GM12864 (cell line): ENCODE measurements around the gene PSMC1.

ENCODE experiments used
- DNase-seq: peaks from one replicate; pipeline ENCODE4 v3.0.0-alpha.2; 2011; ENCODE audit warnings: low read depth
- H3K4me3 ChIP-seq: 2 replicates; pipeline ENCODE4 v1.5.1; 2011; ENCODE audit warnings: mild to moderate bottlenecking, low read depth, low read length, control low read depth
- CTCF ChIP-seq: IDR thresholded peaks from 2 replicates; pipeline ENCODE4 v1.5.1; 2011; ENCODE audit warnings: low read depth, mild to moderate bottlenecking, moderate library complexity, low read length, control low read depth, inconsistent platforms; ENCODE audit errors: missing control alignments

Gene PSMC1

DNA sequence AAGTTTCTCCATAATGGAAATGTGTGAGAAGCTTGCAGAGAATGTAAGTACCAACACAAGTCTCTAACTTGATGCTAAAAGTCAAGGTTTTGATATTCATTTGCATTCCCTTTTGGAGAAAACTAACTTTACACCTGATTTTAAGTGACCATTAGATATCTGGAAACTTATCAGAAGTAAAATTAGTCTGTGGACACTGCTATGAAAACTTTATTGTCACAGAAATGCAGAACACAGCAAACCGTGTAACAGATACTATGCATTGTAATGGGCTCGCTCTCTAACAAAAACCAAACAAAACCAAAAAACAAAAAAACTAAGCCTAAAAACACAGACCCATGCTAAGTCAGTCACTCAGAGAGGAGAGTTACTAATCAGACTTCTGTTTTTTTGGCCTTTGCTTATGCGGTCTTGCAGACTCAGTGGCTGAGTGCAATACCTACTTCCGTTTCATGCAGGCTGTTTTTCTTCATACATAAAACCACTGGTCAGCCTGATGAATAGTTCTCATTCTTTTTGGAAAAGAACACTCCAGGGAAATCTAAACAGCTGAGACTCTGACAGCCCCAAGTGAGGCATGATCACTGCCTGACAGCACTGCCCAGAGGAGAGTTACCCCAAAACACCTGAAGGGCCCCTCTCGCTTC is 39.6 kb downstream of the PSMC1 start:
- no peak for TF ChIP-seq CTCF
- no peak overlapping the region for H3K4me3 ChIP-seq
- no peak for DNase-seq

DNA sequence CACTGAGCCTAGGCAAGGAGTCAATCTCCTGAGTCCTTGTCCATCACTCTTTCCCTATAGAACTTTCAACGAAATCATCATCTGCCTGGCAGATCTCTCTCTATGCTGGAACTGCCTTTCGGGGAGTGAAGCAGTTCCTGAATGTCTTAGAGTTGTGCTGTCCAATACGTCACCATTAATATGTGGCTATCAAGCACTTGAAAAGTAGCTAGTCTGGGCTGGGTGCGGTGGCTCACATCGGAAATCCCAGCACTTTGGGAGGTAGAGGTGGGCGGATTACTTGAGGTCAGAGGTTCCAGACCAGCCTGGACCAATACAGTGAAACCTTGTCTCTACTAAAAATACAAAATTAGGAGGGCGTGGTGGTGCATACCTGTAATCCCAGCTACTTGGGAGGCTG is 40.3 kb downstream of the PSMC1 start:
- DNase-seq, result no peak
- TF ChIP-seq CTCF, result no peak
- no peak overlapping the region for H3K4me3 ChIP-seq

GRCh38 chr14:90297876-90298629 is 41.7 kb downstream of the PSMC1 start:
- no peak for DNase-seq
- no peak for TF ChIP-seq CTCF
- H3K4me3 ChIP-seq, result no peak overlapping the region

GRCh38 chr14:90299408-90299807 is 43.1 kb downstream of the PSMC1 start:
- no peak overlapping the region for H3K4me3 ChIP-seq
- TF ChIP-seq CTCF, result no peak
- DNase-seq, result no peak

DNA sequence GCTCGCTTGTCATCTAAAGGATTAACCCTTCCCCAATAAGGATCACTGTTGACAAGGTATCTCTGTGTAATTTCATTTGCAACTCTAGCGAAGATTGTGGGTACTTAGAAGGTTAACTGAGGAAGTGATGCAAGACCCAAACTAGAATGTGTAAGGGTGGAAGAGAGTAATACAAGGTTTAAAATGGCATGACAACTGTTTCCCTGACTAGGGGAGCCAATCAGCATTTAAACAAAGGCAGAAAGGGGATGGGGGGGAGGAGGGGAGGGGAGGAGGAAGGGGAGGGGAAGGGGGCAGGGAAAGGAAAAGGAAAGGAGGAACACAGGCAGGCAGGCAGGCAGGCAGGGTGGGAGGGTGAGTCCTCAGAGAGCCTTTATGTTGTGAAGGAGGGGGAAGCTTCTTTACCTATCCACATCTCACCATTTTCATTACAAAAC is 44.3 kb downstream of the PSMC1 start:
- H3K4me3 ChIP-seq, result no peak overlapping the region
- no peak for DNase-seq
- TF ChIP-seq CTCF, result no peak

DNA sequence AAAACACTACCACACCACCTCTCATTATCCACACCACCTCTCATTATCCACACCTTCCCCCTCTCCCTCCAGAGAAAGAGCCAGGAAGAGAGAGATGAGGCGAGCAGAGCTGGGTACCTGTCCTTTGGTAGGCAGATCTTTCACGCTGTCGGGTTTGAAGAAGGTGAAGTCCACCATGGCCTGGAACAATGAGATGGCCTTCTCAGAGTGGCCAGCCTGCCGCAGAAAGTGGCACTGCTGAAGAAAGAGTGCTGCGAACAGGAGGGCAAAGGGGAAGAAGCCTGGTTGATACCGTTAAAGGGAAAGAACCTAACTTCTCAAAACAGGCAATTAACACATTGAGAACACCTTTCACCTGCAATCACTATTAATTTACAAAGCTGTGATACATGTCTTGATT is 44.8 kb downstream of the PSMC1 start:
- no peak overlapping the region for H3K4me3 ChIP-seq
- DNase-seq, result no peak
- no peak for TF ChIP-seq CTCF
